H9 (cell line): ENCODE results near the gene PRX. TPM values are rescaled to one million over a fixed set of nuclear protein-coding genes. Genes with fewer than 3 reads are reported as not detected.

Source experiments
- DNase-seq: peaks from one replicate; pipeline ENCODE4 v3.0.0-alpha.2; 2017
- H2AFZ ChIP-seq: one replicate; pipeline ENCODE4 v1.6.1; 2013; ENCODE audit warnings: mild to moderate bottlenecking, low read length, control low read depth, moderate library complexity
- H2AK5ac ChIP-seq: 2 replicates; pipeline ENCODE4 v1.6.1; 2013; ENCODE audit warnings: low read length, control low read depth, mixed read lengths; ENCODE audit not compliant: insufficient read length
- H2BK120ac ChIP-seq: one replicate; pipeline ENCODE4 v1.6.1; 2013; ENCODE audit warnings: low read depth, mild to moderate bottlenecking, low read length, control low read depth, inconsistent platforms; ENCODE audit not compliant: poor library complexity, severe bottlenecking
- H2BK12ac ChIP-seq: 2 replicates; pipeline ENCODE4 v1.6.1; 2013; ENCODE audit warnings: low read length, control low read depth, mixed read lengths, low read depth; ENCODE audit not compliant: insufficient read length
- H2BK15ac ChIP-seq: 2 replicates; pipeline ENCODE4 v1.6.1; 2013; ENCODE audit warnings: low read depth, low read length, control low read depth
- H2BK20ac ChIP-seq: one replicate; pipeline ENCODE4 v1.6.1; 2013; ENCODE audit warnings: low read depth, mild to moderate bottlenecking, low read length, control low read depth, inconsistent platforms; ENCODE audit not compliant: poor library complexity, severe bottlenecking
- H2BK5ac ChIP-seq: 2 replicates; pipeline ENCODE4 v1.6.1; 2013; ENCODE audit warnings: low read length, control low read depth, mixed read lengths; ENCODE audit not compliant: insufficient read length
- H3K14ac ChIP-seq: 2 replicates; pipeline ENCODE4 v1.6.1; 2013; ENCODE audit warnings: low read length, control low read depth; ENCODE audit not compliant: insufficient read depth
- H3K18ac ChIP-seq: 2 replicates; pipeline ENCODE4 v1.6.1; 2013; ENCODE audit warnings: low read depth, mild to moderate bottlenecking, mixed read lengths, low read length, control low read depth; ENCODE audit not compliant: insufficient read length
- H3K23ac ChIP-seq: 2 replicates; pipeline ENCODE4 v1.6.1; 2013; ENCODE audit warnings: low read length, control low read depth, mixed read lengths, low read depth; ENCODE audit not compliant: insufficient read length
- H3K23me2 ChIP-seq: 2 replicates; pipeline ENCODE4 v1.6.1; 2013; ENCODE audit warnings: low read depth, mild to moderate bottlenecking, mixed read lengths, low read length, control low read depth; ENCODE audit not compliant: insufficient read length, poor library complexity, severe bottlenecking
- H3K27ac ChIP-seq: 2 replicates; pipeline ENCODE4 v1.5.1; 2013; ENCODE audit warnings: low read length, control low read depth, mixed read lengths, low read depth; ENCODE audit not compliant: insufficient read length
- H3K27me3 ChIP-seq: 2 replicates; pipeline ENCODE4 v1.6.1; 2013; ENCODE audit warnings: low read length, control low read depth, inconsistent platforms; ENCODE audit not compliant: insufficient read depth
- H3K4ac ChIP-seq: 2 replicates; pipeline ENCODE4 v1.6.1; 2013; ENCODE audit warnings: low read depth, mild to moderate bottlenecking, control low read depth, inconsistent platforms, low read length, moderate library complexity
- H3K4me1 ChIP-seq: 2 replicates; pipeline ENCODE4 v1.6.1; 2013; ENCODE audit warnings: low read length, control low read depth, inconsistent platforms; ENCODE audit not compliant: insufficient read depth
- H3K4me2 ChIP-seq: 2 replicates; pipeline ENCODE4 v1.6.1; 2013; ENCODE audit warnings: low read length, control low read depth, mixed read lengths; ENCODE audit not compliant: insufficient read length, insufficient read depth
- H3K56ac ChIP-seq: 2 replicates; pipeline ENCODE4 v1.6.1; 2013; ENCODE audit warnings: low read depth, mild to moderate bottlenecking, mixed read lengths, low read length, control low read depth; ENCODE audit not compliant: insufficient read length
- H3K79me1 ChIP-seq: 2 replicates; pipeline ENCODE4 v1.6.1; 2013; ENCODE audit warnings: low read depth, mild to moderate bottlenecking, moderate library complexity, low read length, control low read depth, inconsistent platforms; ENCODE audit not compliant: insufficient read depth, poor library complexity, severe bottlenecking
- H3K79me2 ChIP-seq: 2 replicates; pipeline ENCODE4 v1.6.1; 2013; ENCODE audit warnings: low read length, control low read depth, inconsistent platforms; ENCODE audit not compliant: insufficient read depth
- H3K9ac ChIP-seq: 2 replicates; pipeline ENCODE4 v1.6.1; 2013; ENCODE audit warnings: low read length, control low read depth, mixed read lengths; ENCODE audit not compliant: insufficient read length; ENCODE audit errors: extremely low read depth
- H3K9me3 ChIP-seq: one replicate; pipeline ENCODE4 v1.6.1; 2013; ENCODE audit warnings: low read depth, low read length, inconsistent platforms; ENCODE audit not compliant: control insufficient read depth
- H3T11ph ChIP-seq: one replicate; pipeline ENCODE4 v1.6.1; 2013; ENCODE audit warnings: mild to moderate bottlenecking, low read length, control low read depth, inconsistent platforms
- H4K20me1 ChIP-seq: one replicate; pipeline ENCODE4 v1.6.1; 2013; ENCODE audit not compliant: control insufficient read depth, insufficient read length, insufficient read depth
- H4K5ac ChIP-seq: 2 replicates; pipeline ENCODE4 v1.6.1; 2013; ENCODE audit warnings: low read depth, mild to moderate bottlenecking, mixed read lengths, low read length, control low read depth; ENCODE audit not compliant: insufficient read length
- H4K8ac ChIP-seq: replicated peaks from 2 replicates; pipeline ENCODE4 v1.6.1; 2013; ENCODE audit warnings: low read length, control low read depth, mixed read lengths, low read depth; ENCODE audit not compliant: insufficient read length
- H4K91ac ChIP-seq: 2 replicates; pipeline ENCODE4 v1.6.1; 2013; ENCODE audit warnings: low read depth, mild to moderate bottlenecking, moderate library complexity, mixed read lengths, low read length, control low read depth; ENCODE audit not compliant: insufficient read length
- H3K27ac Mint-ChIP-seq, 3 experiments: 2 replicates in 2 of 3; 3 replicates in 1 of 3; pipeline ENCODE4 v1.8.0; 2020 to 2021; ENCODE audit warnings: mixed read lengths in 3 of 3, mild to moderate bottlenecking in 1 of 3, moderate library complexity in 1 of 3
- H3K27me3 Mint-ChIP-seq: 2 replicates; pipeline ENCODE4 v1.8.0; 2021; ENCODE audit warnings: low read depth, mild to moderate bottlenecking, moderate library complexity, mixed read lengths
- H3K36me3 Mint-ChIP-seq, 3 experiments: 2 replicates in 2 of 3; 3 replicates in 1 of 3; pipeline ENCODE4 v1.8.0; 2020 to 2021; ENCODE audit warnings: low read depth in 3 of 3, mixed read lengths in 3 of 3; ENCODE audit not compliant: insufficient read depth in 1 of 3
- H3K4me1 Mint-ChIP-seq, 2 experiments: 2 replicates each; pipeline ENCODE4 v1.8.0; 2020; ENCODE audit warnings: mixed read lengths in 2 of 2
- H3K4me3 Mint-ChIP-seq, 2 experiments: 2 replicates in 1 of 2; 3 replicates in 1 of 2; pipeline ENCODE4 v1.8.0; 2020 to 2021; ENCODE audit warnings: mild to moderate bottlenecking in 2 of 2, mixed read lengths in 2 of 2, moderate library complexity in 1 of 2
- H3K9me3 Mint-ChIP-seq, 2 experiments: 2 replicates in 1 of 2; 3 replicates in 1 of 2; pipeline ENCODE4 v1.8.0; 2020; ENCODE audit warnings: mild to moderate bottlenecking in 2 of 2, mixed read lengths in 2 of 2, moderate library complexity in 1 of 2
- CTCF ChIP-seq: fragments of 200-600 bp; sonication (generic); conservative IDR thresholded peaks from 3 replicates; pipeline ENCODE4 v1.8.0; 2021; ENCODE audit warnings: antibody characterized with exemption, mild to moderate bottlenecking
- WGBS: extraction: QIAGEN DNeasy Blood & Tissue Kit; methylation state at CpG from one replicate; pipeline ENCODE4 v1.1.7; 2013; ENCODE audit warnings: missing lambda C conversion rate, low lambda C conversion rate, mixed read lengths; ENCODE audit not compliant: insufficient read length; ENCODE audit errors: extremely low coverage; 5-methylcytosine and 5-hydroxymethylcytosine counted together
- total RNA-seq: library from RNA; stranded (reverse); gene quantifications from 2 replicates; pipeline ENCODE4 v1.2.1, GENCODE V29; 2021

Gene PRX
- total RNA-seq, 1 experiment from 2014 or later, result 4.0 TPM

- Mint-ChIP-seq H3K9me3 (no peaks in the 10 kb centered on the region), H3K4me3 (no peak overlapping the region), H3K36me3 (no peaks in the 10 kb centered on the region), H3K4me1 (peaks cover 5 to 8% of the 10 kb centered on the region in 2 experiments), H3K27ac (peak overlapping the region in 2 of 3 experiments; percentile 20 to 38; a peak in 2 of 7 replicates), H3K27me3 (no peaks in the 10 kb centered on the region; the same call in 1 of the 2 replicates)
- H4K91ac ChIP-seq, result no peak overlapping the region
- WGBS, result no CpG with 5 or more reads among the region's 13 CpGs
- H3K23ac ChIP-seq, result no peak overlapping the region
- no peak overlapping the region for H2AFZ ChIP-seq
- H3T11ph ChIP-seq, result no peak overlapping the region
- no peak overlapping the region for H3K18ac ChIP-seq
- no peak overlapping the region for H2AK5ac ChIP-seq
- no peaks in the 10 kb centered on the region for H3K9me3 ChIP-seq
- no peak overlapping the region for H4K8ac ChIP-seq
- no peak overlapping the region for H2BK20ac ChIP-seq
- no peak overlapping the region for H3K27ac ChIP-seq
- no peaks in the 10 kb centered on the region for H3K4me1 ChIP-seq
- DNase-seq, result no peak
- H3K79me1 ChIP-seq, result no peaks in the 10 kb centered on the region
- H2BK15ac ChIP-seq, result no peak overlapping the region
- H2BK5ac ChIP-seq, result no peak overlapping the region
- H3K4ac ChIP-seq, result no peak overlapping the region
- H4K20me1 ChIP-seq, result no peaks in the 10 kb centered on the region
- no peak overlapping the region for H2BK120ac ChIP-seq
- H4K5ac ChIP-seq, result no peak overlapping the region
- no peak overlapping the region for H2BK12ac ChIP-seq
- TF ChIP-seq CTCF, result no peak
- H3K56ac ChIP-seq, result no peak overlapping the region
- no peaks in the 10 kb centered on the region for H3K79me2 ChIP-seq
- no peaks in the 10 kb centered on the region for H3K23me2 ChIP-seq
- no peaks in the 10 kb centered on the region for H3K27me3 ChIP-seq
- no peak overlapping the region for H3K4me2 ChIP-seq
- H3K14ac ChIP-seq, result no peak overlapping the region
- H3K9ac ChIP-seq, result no peak overlapping the region
These were observed 53.0 kb downstream of the PRX start for GRCh38 chr19:40360020-40360707.
